CD4-positive, alpha-beta T cell treated with Interleukin-2 at 100 ng/mL for 4 hours (primary cell): ENCODE measurements around the gene RNF181.
"Not testable (repeated sequence)": the region's sequence is repeated elsewhere in the genome, so short reads cannot be mapped to it uniquely, and the experiment has no call there.

Experiments
- DNase-seq: peaks from one replicate; pipeline ENCODE4 v3.0.0-alpha.2; 2020; ENCODE audit warnings: low spot score

RNF181 gene

DNA sequence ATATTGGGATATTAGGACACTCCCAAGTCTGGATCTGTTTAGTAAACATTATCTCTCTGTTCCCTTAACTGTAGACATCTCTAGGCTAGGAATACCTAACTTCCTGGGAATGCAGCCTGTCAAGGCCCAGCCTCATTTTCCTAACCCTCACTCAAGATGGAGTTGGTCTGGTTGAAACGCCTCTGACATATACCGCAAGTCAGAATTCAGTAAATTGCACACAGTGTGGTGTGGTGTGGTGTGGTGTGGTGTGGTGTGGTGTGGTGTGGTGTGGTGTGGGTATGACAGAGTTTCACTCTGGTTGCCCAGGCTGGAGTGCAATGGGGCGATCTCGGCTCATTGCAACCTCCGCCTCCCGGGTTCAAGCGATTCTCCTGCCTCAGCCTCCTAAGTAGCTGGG, 19.2 kb downstream of the RNF181 start:
- not testable (repeated sequence) for DNase-seq

DNA sequence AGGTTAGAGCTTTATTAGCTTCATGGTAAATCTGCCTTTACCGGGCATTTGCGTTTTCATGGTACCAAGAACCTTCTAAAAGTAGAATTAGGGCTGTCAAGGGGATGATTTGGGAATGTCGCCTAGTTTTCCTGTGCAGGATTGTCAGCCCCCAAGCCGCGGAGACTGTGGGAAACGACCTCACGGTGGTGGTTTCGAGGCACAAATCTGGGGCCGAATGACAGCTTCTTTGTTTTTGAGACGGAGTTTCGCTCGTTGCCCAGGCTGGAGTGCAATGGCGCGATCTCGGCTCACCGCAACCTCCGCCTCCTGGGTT, 19.8 kb downstream of the RNF181 start:
- DNase-seq, result no peak

DNA sequence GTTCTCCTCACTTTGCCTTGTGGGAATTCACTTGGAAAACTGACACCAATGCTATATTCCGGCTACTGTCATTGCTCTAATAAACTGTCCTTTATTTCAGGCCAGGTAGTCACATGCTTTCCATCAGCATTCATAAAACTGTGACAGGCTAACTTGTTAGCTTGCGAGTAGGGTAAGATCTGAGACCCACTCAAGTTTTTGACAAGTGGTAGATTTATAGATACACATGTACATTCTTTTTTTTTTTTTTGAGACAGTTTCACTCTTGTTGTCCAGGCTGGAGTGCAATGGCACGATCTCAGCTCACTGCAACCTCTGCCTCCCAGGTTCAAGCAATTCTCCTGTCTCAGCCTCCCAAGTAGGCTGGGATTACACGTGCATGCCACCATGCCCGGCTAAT, 22.2 kb downstream of the RNF181 start:
- DNase-seq, result not testable (repeated sequence)

DNA sequence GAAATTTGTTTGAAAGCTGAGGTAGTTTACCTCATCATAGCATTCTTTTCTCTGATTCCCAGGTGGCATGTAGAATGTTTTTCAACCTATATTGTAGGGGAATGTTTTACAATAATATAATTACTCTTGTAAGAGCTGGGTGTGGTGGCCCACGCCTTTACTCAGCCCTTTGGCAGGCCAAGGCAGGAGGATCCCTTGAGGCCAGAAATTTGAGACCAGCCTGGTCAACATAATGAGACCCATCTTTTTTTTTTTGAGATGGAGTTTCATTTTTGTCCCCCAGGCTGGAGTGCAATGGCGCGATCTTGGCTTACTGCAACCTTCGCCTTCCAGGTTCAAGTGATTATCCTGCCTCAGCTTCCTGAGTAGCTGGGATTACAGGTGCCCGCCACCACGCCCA, 24.1 kb downstream of the RNF181 start:
- DNase-seq, result no peak

DNA sequence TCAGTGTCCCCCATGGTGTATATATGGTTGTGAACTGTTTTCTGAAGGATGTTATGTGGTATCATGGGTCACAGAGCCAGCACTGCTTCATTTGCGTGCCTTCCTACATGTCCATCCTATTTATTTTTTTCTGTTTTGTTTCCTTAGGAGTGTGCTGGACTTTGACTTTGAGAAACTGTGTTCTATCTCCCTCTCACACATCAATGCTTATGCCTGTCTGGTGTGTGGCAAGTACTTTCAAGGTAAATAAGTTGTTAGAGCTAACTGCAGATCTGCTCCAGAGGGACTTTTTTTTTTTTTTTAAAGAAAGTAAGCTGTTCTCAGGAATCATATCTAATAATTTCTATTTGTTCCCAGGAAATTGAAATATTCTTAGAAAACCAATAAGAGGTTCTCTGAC, 25.8 kb downstream of the RNF181 start:
- DNase-seq, result no peak

DNA sequence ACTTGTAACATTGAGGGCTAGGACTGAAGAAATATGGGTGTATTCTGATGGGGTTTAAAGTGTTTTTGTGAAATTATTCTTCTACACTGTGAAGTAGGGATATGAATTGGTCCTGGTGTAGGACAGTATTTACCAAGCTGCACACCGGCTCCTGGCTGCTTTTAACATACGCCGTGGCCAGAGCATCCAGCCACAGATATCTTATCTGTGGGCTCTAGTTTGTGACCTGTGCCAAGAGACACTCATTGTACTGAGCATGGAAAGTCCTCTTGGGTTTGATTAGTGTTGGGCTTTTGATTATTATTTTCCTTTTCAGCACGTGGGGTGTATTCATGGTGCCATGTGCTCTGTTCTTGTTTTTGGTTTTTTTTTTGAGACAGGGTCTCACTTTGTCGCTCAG, 28.4 kb downstream of the RNF181 start:
- DNase-seq, result no peak

DNA sequence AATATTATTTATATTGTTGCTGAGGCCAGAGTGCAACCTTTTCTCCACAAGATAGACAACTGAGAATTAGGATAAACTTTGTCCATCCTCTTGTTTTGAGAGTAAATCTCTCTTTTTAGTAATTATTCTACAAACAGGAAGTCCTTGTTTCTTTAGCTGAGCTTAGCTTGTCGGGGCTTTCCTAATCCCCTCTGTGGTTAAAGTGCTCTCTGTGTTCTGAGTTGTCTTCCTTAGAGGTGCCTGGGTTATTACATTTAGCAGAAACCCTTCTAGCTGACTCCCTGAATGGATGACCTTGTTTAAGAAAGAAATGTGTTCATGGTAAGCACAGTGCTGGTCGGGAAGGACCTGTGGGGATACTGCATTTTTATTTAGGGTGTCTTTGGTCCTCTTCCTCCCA, 33.1 kb downstream of the RNF181 start:
- DNase-seq, result peak; percentile 25

DNA sequence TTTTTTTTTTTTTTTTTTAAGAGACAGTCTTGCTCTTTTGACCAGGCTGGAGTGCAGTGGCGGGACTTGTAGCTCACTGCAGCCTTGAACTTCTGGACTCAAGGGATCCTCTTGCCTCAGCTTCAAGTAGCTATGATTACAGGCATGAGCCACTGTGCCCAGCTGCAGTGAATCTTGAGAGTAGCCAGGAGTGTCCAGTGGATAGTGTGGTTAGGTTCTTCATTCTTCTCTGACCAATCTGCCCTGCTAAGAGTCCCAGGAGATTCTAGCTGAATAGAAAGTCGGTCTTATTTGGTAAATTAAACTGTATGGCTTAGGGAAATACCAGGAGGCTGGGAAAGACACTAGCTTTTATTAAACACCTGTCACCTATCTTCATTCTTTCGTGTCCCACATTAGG, 35.8 kb downstream of the RNF181 start:
- DNase-seq, result no peak

DNA sequence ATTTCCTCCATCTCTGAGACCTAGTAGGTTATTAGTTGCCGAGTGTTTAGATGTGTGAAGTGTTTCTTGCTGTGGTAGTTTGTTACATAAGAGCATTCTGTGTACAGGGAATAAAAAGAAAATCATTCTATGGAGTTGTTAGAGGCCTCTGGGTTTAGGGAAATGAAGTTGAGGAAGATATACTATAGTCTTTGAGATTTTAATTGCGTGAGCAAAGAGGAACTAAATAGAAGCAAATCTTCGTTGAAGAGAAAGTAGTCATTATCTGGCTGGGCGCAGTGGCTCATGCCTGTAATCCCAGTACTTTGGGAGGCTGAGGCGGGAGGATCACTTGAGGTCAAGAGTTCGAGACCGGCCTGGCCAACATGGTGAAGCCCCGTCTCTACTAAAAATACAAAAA, 39.5 kb downstream of the RNF181 start:
- no peak for DNase-seq

DNA sequence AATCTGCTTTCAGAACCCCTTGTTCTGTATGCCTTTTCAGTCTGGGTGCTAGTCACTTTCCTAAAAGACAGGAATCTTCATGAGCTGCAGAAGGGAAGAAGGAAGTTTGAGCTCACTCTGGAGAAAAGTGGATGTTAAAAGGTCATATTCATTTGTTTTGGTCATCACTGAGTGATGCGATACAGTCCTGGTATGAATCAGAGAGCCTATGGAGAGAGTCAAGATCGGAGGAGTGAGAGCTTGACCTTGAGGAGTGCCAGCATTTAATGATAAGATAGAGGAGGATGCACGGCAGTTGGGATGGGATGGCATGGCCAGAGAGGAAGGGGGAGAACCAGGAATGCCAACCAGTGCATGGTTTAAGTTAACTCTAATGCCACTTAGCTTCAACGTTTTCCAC, 40.1 kb downstream of the RNF181 start:
- DNase-seq, result no peak

DNA sequence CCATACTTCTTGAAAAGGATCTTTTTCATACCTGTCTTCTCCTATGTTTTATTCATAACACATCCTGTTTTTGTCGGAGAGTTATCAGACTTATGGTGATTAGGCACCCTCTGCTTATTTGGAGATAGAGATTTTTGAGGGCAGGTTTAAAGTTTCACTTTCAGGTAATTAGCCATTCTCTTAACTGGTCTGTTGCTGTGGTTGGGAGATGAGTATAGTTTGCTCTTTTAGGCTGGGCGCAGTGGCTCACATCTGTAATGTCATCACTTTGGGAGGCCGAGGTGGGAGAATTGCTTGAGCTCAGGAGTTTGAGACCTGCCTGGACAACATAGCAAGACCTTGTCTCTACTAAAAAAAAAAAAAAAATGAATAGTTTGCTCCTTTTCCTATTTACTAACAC, 47.2 kb downstream of the RNF181 start:
- DNase-seq, result peak; percentile 15

DNA sequence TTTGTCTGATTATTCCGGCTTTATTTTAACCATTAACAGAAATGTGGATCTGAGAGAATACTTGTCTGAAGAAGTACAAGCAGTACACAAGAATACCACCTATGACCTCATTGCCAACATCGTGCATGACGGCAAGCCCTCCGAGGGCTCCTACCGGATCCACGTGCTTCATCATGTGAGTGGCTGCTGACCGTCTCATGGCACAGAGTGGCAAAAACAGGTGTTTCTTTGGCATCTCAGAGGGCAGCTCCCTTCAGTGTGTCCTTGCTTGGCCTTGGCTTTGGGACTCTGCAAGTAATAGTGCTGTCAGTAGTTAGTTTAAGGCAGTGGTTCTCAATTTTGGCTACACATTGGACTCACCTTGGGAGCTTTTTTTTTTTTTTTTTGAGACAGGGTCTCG, 49.4 kb downstream of the RNF181 start:
- DNase-seq, result no peak

DNA sequence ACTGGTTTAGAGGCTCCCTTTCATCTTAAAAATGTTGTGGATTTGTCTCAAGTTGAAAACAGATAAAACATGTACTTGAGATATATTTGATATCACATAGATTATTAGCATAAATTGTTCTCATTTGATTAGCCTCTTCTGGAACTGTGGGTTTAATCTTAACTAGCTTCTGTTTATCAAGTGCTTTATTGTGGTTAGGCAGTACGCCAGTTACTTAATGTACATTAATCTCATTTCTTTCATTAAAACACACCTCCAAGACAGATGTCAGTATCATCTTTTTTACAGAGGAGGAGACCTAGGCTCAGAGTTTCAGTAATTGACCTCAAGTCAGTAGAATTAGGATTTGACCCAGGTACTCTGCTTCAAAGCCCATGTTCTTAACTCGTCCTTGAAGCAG, 50.6 kb downstream of the RNF181 start:
- no peak for DNase-seq
